Activated CD4-positive, CD25-positive, alpha-beta regulatory T cell treated with anti-CD3 and anti-CD28 coated beads, Interleukin-2, amount 50 U/mL, for 72 hours (primary cell): Measurements from ENCODE around the gene PTMA.

Experiments
- DNase-seq: peaks from one replicate; pipeline ENCODE4 v3.0.0; 2021

Gene PTMA

GRCh38 chr2:231677632-231678104 lies 30.7 kb upstream of the PTMA start:
- DNase-seq = peak; percentile 82

- no peak for DNase-seq
Observed at GRCh38 chr2:231679908-231680284, 28.4 kb upstream of the PTMA start.

GRCh38 chr2:231680285-231680991 lies 27.9 kb upstream of the PTMA start:
- no peak for DNase-seq

GRCh38 chr2:231680992-231681852 lies 27.1 kb upstream of the PTMA start:
- no peak for DNase-seq

GRCh38 chr2:231682603-231683291 lies 25.6 kb upstream of the PTMA start:
- no peak for DNase-seq

GRCh38 chr2:231683292-231684235 lies 24.8 kb upstream of the PTMA start:
- no peak for DNase-seq

GRCh38 chr2:231684314-231685223 lies 23.8 kb upstream of the PTMA start:
- no peak for DNase-seq

GRCh38 chr2:231685349-231686191 lies 22.8 kb upstream of the PTMA start:
- no peak for DNase-seq

GRCh38 chr2:231686192-231687100 lies 21.9 kb upstream of the PTMA start:
- DNase-seq = no peak

GRCh38 chr2:231687133-231687852 lies 21.0 kb upstream of the PTMA start:
- DNase-seq = peak; percentile 63

GRCh38 chr2:231687961-231688360 lies 20.4 kb upstream of the PTMA start:
- DNase-seq = no peak

GRCh38 chr2:231688719-231689118 lies 19.6 kb upstream of the PTMA start:
- no peak for DNase-seq

- no peak for DNase-seq
Observed at GRCh38 chr2:231689124-231689893, 19.0 kb upstream of the PTMA start.

GRCh38 chr2:231691251-231691772 lies 17.0 kb upstream of the PTMA start:
- no peak for DNase-seq

- no peak for DNase-seq
Observed at GRCh38 chr2:231692847-231693246, 15.5 kb upstream of the PTMA start.

GRCh38 chr2:231693956-231694355 lies 14.4 kb upstream of the PTMA start:
- DNase-seq = no peak

- DNase-seq = no peak
Observed at GRCh38 chr2:231696004-231696367, 12.3 kb upstream of the PTMA start.
